Measurements from ENCODE around the gene ATG7. TPM values are rescaled to one million over a fixed set of nuclear protein-coding genes. Genes with fewer than 3 reads are reported as not detected.

The ATG7 gene
- total RNA-seq, 1 donor from 2014 or later, result 51.7 TPM

DNA sequence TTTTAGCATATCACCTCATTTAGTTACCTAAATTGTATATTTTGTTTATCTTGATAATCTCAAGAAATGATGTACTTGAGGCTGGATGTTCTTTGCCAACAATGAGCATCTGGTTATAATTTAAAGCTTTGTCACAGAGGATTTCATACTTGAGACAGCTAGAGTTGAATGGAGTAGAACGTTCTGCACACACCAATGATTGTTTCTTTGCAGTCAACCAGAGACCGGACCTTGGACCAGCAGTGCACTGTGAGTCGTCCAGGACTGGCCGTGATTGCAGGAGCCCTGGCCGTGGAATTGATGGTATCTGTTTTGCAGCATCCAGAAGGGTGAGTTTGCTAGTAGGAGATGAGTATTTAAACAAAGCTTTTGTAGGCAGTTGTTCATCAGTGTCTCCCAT lies 90.4 kb downstream of the ATG7 start:
- no peak for DNase-seq
- H3K4me3 Mint-ChIP-seq, result no peak overlapping the region
- H3K36me3 Mint-ChIP-seq (ENCODE audit: low read depth), result peaks cover 84% of the 10 kb centered on the region

DNA sequence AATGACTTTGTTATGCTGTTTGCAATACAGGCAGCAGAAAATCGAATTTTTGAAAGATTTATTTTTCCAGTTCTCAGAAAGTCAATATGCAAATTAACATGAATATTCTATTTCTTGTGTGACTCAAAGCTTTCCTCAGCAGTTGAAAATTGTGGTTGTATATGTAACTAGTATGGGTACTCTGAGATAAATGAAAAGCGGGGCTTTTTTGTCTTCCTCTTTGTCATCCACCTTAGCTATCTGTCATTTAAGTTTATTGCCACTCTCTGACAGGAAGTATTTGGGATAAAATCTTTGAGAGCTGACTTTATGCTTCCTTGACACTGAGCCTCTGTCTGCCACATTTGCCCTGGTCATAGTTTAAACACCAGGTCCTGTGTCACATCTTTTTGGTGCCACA lies 91.5 kb downstream of the ATG7 start:
- DNase-seq (no peak), ATAC-seq (ENCODE audit: low read depth) (no peak)
- Mint-ChIP-seq H3K4me1 (no peaks in the 10 kb centered on the region), H3K9me3 (no peaks in the 10 kb centered on the region), H3K36me3 (ENCODE audit: low read depth) (peaks cover 76% of the 10 kb centered on the region), H3K27ac (no peak overlapping the region), H3K4me3 (no peak overlapping the region), H3K27me3 (no peaks in the 10 kb centered on the region)
- ChIA-PET POLR2A (interaction anchor here (0.6 kb wide), 1 partner anchor 28 kb away, joined by 3 read pairs; no protein-coding TSS in a partner anchor), CTCF (no interaction called here)
- intact Hi-C loops (cut with micrococcal nuclease), result no loop called here
- TF ChIP-seq, protein P1, sequence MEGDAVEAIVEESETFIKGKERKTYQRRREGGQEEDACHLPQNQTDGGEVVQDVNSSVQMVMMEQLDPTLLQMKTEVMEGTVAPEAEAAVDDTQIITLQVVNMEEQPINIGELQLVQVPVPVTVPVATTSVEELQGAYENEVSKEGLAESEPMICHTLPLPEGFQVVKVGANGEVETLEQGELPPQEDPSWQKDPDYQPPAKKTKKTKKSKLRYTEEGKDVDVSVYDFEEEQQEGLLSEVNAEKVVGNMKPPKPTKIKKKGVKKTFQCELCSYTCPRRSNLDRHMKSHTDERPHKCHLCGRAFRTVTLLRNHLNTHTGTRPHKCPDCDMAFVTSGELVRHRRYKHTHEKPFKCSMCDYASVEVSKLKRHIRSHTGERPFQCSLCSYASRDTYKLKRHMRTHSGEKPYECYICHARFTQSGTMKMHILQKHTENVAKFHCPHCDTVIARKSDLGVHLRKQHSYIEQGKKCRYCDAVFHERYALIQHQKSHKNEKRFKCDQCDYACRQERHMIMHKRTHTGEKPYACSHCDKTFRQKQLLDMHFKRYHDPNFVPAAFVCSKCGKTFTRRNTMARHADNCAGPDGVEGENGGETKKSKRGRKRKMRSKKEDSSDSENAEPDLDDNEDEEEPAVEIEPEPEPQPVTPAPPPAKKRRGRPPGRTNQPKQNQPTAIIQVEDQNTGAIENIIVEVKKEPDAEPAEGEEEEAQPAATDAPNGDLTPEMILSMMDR (IDR thresholded peaks at IDR 0.05), result no peak

More for the DNA sequence above, 90.4 kb downstream of the ATG7 start:
- CTCF ChIA-PET, result no interaction called here
- H3K4me1 Mint-ChIP-seq, result no peaks in the 10 kb centered on the region
- intact Hi-C loops (cut with micrococcal nuclease), result no loop called here
- TF ChIP-seq, protein P1 (IDR thresholded peaks at IDR 0.05), result no peak
- POLR2A ChIA-PET, result no interaction called here
- no peaks in the 10 kb centered on the region for H3K27me3 Mint-ChIP-seq
- no peaks in the 10 kb centered on the region for H3K9me3 Mint-ChIP-seq
- no peak for ATAC-seq (ENCODE audit: low read depth)
- H3K27ac Mint-ChIP-seq, result no peak overlapping the region

DNA sequence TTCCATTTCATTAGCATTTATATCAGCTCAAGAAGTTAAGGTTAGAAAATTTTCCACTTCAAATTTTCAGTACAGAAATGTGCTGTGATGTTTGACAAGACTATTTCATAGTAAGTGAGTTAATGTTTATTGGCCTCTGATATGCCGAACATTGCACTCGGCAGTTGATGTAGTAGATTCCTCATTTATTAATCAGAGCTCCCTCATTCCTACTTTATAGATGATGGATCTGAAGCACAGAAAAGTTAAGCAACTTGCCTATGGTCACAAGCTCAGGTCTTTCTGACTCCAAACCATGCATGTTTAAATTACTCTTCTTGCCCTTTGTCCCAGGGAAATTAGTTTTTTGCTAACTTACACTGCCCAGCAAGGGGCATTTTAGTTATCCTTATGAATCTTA lies 92.0 kb downstream of the ATG7 start:
- no peak for DNase-seq
- H3K27me3 Mint-ChIP-seq, result no peaks in the 10 kb centered on the region
- POLR2A ChIA-PET, result interaction anchor here (0.6 kb wide), 1 partner anchor 28 kb away, joined by 3 read pairs; no protein-coding TSS in a partner anchor

DNA sequence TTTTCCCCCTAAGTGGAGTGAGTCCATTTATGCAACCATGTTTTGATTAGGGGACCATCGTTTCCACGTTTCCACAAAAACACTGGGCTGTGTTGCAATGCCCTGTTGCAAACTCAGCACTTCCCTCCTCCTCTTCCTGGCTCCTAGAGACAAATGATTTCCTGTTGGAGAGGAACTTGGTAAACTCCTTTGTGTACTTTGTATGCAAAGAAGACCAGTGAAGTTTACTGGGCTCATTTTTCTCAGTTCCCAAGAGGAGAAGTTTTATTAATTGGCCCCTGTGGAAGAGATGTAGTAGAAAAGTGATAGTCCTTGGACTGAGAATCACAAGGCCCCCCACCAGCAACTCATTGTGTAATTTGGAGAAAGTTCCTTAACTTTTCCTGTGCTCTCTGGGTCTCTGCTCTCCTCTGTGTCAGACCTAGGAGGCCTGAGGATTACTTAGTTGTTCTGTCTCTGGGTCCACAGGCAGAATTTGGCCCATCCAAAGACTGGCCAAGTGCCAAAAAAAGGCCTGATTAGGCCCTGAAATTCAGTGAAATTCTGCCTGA lies 95.0 kb downstream of the ATG7 start:
- intact Hi-C loops (cut with micrococcal nuclease), result no loop called here
- no peak for DNase-seq
- H3K27ac Mint-ChIP-seq, result no peak overlapping the region
- H3K4me3 Mint-ChIP-seq, result no peak overlapping the region
- TF ChIP-seq, protein P1 (IDR thresholded peaks at IDR 0.05), result no peak
- ChIA-PET POLR2A (no interaction called here), CTCF (no interaction called here)
- no peak for ATAC-seq (ENCODE audit: low read depth)
- no peaks in the 10 kb centered on the region for H3K4me1 Mint-ChIP-seq
- H3K9me3 Mint-ChIP-seq, result no peaks in the 10 kb centered on the region
- no peaks in the 10 kb centered on the region for H3K27me3 Mint-ChIP-seq
- H3K36me3 Mint-ChIP-seq (ENCODE audit: low read depth), result peaks cover 68% of the 10 kb centered on the region

More for the DNA sequence above, 92.0 kb downstream of the ATG7 start:
- H3K9me3 Mint-ChIP-seq, result no peaks in the 10 kb centered on the region
- no peaks in the 10 kb centered on the region for H3K4me1 Mint-ChIP-seq
- H3K4me3 Mint-ChIP-seq, result no peak overlapping the region
- ATAC-seq (ENCODE audit: low read depth), result no peak
- CTCF ChIA-PET, result no interaction called here
- TF ChIP-seq, protein P1 (IDR thresholded peaks at IDR 0.05), result no peak
- intact Hi-C loops (cut with micrococcal nuclease), result no loop called here
- H3K27ac Mint-ChIP-seq, result no peak overlapping the region
- peaks cover 75% of the 10 kb centered on the region for H3K36me3 Mint-ChIP-seq (ENCODE audit: low read depth)

DNA sequence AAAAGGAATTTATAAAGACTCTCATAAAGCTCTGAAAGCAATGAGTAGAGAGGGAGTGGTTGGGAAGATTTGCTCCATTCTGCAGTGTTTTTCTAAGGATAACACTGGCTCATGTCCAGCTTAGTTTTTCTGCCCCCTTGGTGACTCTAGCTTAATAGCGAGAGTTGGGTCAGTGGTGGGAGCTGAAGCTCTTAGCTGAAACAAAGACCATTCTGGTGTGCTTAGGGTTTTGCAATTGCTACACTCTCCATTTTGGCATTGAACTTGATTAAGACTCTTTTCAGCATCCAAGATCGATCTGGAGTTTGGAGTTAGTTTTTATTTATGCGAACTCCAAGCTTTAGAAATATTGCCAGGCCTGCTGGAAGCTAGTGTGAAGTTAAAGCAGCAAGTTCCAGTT lies 98.0 kb downstream of the ATG7 start:
- Mint-ChIP-seq H3K27me3 (no peaks in the 10 kb centered on the region), H3K4me3 (no peak overlapping the region), H3K4me1 (no peaks in the 10 kb centered on the region), H3K36me3 (ENCODE audit: low read depth) (peaks cover 48% of the 10 kb centered on the region), H3K9me3 (no peaks in the 10 kb centered on the region), H3K27ac (no peak overlapping the region)
- ChIA-PET CTCF (interaction anchor here (1.1 kb wide), 1 partner anchor 134 kb away, joined by 3 read pairs; no protein-coding TSS in a partner anchor), POLR2A (no interaction called here)
- no peak for ATAC-seq (ENCODE audit: low read depth)
- TF ChIP-seq, protein P1 (IDR thresholded peaks at IDR 0.05), result no peak
- intact Hi-C loops (cut with micrococcal nuclease), result no loop called here
- DNase-seq, result no peak

Data from activated B cell treated with CpG ODN at 0.5 μM for 24 hours (primary cell).